ENCODE measurements around the gene ACTR10.

The ACTR10 gene

GRCh38 chr14:58265401-58265800 is 65.5 kb downstream of the ACTR10 start:
- Histone ChIP-seq H3K36me3 (replicated peaks in 1 of 2; ENCODE audit: control insufficient read depth in 2 of 2, insufficient read depth in 2 of 2, low read length in 2 of 2) (peaks cover 14 to 99% of the 10 kb centered on the region in 2 donors), H2AFZ (ENCODE audit: low read length) (no peak overlapping the region), H2BK15ac (ENCODE audit: low read length) (no peak overlapping the region)

GRCh38 chr14:58270628-58271027 is 70.7 kb downstream of the ACTR10 start:
- no peak overlapping the region for H4K8ac ChIP-seq (ENCODE audit: low read depth, low read length)
- H3K27ac ChIP-seq (replicated peaks; ENCODE audit: low read length), result no peak overlapping the region
- H3K4ac ChIP-seq (ENCODE audit: low read length), result no peak overlapping the region
- no peak overlapping the region for H2BK15ac ChIP-seq (ENCODE audit: low read length)
- H3K18ac ChIP-seq (ENCODE audit: low read length), result no peak overlapping the region
- no peaks in the 10 kb centered on the region for H3K27me3 ChIP-seq (ENCODE audit: control insufficient read depth in 3 of 3, insufficient read depth in 3 of 3, low read depth in 1 of 3, low read length in 3 of 3)
- H2AFZ ChIP-seq (ENCODE audit: low read length), result no peak overlapping the region
- H2BK12ac ChIP-seq (ENCODE audit: low read length), result no peak overlapping the region
- no peaks in the 10 kb centered on the region for H3K79me1 ChIP-seq (ENCODE audit: low read depth, low read length)
- no peaks in the 10 kb centered on the region for H3K9me3 ChIP-seq (replicated peaks in 1 of 2; ENCODE audit: control insufficient read depth in 2 of 2, insufficient read depth in 1 of 2, low read depth in 1 of 2, low read length in 2 of 2)
- H3K4me3 ChIP-seq (ENCODE audit: low read length in 2 of 2), result no peak overlapping the region
- H2BK120ac ChIP-seq (ENCODE audit: low read depth, low read length), result no peak overlapping the region
- no peak overlapping the region for H3K14ac ChIP-seq (ENCODE audit: low read length)
- no peak overlapping the region for H3K4me2 ChIP-seq (ENCODE audit: insufficient read depth, low read length, poor library complexity, severe bottlenecking)
- H3K4me1 ChIP-seq (ENCODE audit: control insufficient read depth in 2 of 2, insufficient read depth in 1 of 2, low read depth in 1 of 2, low read length in 2 of 2), result no peaks in the 10 kb centered on the region
- peaks cover 8 to 100% of the 10 kb centered on the region in 2 donors for H3K36me3 ChIP-seq (replicated peaks in 1 of 2; ENCODE audit: control insufficient read depth in 2 of 2, insufficient read depth in 2 of 2, low read length in 2 of 2)
- H3K23ac ChIP-seq (ENCODE audit: low read depth, low read length, poor library complexity), result no peak overlapping the region
- H2AK5ac ChIP-seq (ENCODE audit: low read depth, low read length), result no peak overlapping the region
- no peak for DNase-seq (ENCODE audit: low spot score)
- no peak overlapping the region for H4K91ac ChIP-seq (ENCODE audit: low read depth, low read length, poor library complexity)
- no peak overlapping the region for H2BK5ac ChIP-seq (ENCODE audit: low read length)
- H3K9ac ChIP-seq (ENCODE audit: low read depth, low read length, poor library complexity), result no peak overlapping the region
- WGBS, 2 donors (ENCODE audit: extremely low coverage in 2 of 2, insufficient read length in 2 of 2, insufficient replicate concordance in 1 of 2), result no CpG with 5 or more reads among the region's 2 CpGs

More at GRCh38 chr14:58265401-58265800, 65.5 kb downstream of the ACTR10 start:
- Histone ChIP-seq H3K18ac (ENCODE audit: low read length) (no peak overlapping the region), H2AK5ac (ENCODE audit: low read depth, low read length) (no peak overlapping the region), H3K4me3 (ENCODE audit: low read length in 2 of 2) (no peak overlapping the region), H2BK120ac (ENCODE audit: low read depth, low read length) (no peak overlapping the region), H4K91ac (ENCODE audit: low read depth, low read length, poor library complexity) (no peak overlapping the region), H3K79me1 (ENCODE audit: low read depth, low read length) (no peaks in the 10 kb centered on the region), H2BK5ac (ENCODE audit: low read length) (no peak overlapping the region), H2BK12ac (ENCODE audit: low read length) (no peak overlapping the region), H3K4ac (ENCODE audit: low read length) (no peak overlapping the region), H3K4me2 (ENCODE audit: insufficient read depth, low read length, poor library complexity, severe bottlenecking) (no peak overlapping the region), H3K27ac (replicated peaks; ENCODE audit: low read length) (no peak overlapping the region), H3K14ac (ENCODE audit: low read length) (no peak overlapping the region), H3K4me1 (ENCODE audit: control insufficient read depth in 2 of 2, insufficient read depth in 1 of 2, low read depth in 1 of 2, low read length in 2 of 2) (no peaks in the 10 kb centered on the region), H3K9ac (ENCODE audit: low read depth, low read length, poor library complexity) (no peak overlapping the region), H3K27me3 (ENCODE audit: control insufficient read depth in 3 of 3, insufficient read depth in 3 of 3, low read depth in 1 of 3, low read length in 3 of 3) (no peaks in the 10 kb centered on the region), H3K9me3 (replicated peaks in 1 of 2; ENCODE audit: control insufficient read depth in 2 of 2, insufficient read depth in 1 of 2, low read depth in 1 of 2, low read length in 2 of 2) (no peaks in the 10 kb centered on the region), H4K8ac (ENCODE audit: low read depth, low read length) (no peak overlapping the region), H3K23ac (ENCODE audit: low read depth, low read length, poor library complexity) (no peak overlapping the region)
- no peak for DNase-seq (ENCODE audit: low spot score)

GRCh38 chr14:58272588-58273372 is 72.8 kb downstream of the ACTR10 start:
- H3K9ac ChIP-seq (ENCODE audit: low read depth, low read length, poor library complexity), result no peak overlapping the region
- no peak overlapping the region for H2AFZ ChIP-seq (ENCODE audit: low read length)
- no peaks in the 10 kb centered on the region for H3K9me3 ChIP-seq (replicated peaks in 1 of 2; ENCODE audit: control insufficient read depth in 2 of 2, insufficient read depth in 1 of 2, low read depth in 1 of 2, low read length in 2 of 2)
- no peak overlapping the region for H2AK5ac ChIP-seq (ENCODE audit: low read depth, low read length)
- H2BK5ac ChIP-seq (ENCODE audit: low read length), result no peak overlapping the region
- H3K18ac ChIP-seq (ENCODE audit: low read length), result no peak overlapping the region
- H3K4me3 ChIP-seq (ENCODE audit: low read length in 2 of 2), result no peak overlapping the region
- H4K91ac ChIP-seq (ENCODE audit: low read depth, low read length, poor library complexity), result no peak overlapping the region
- WGBS, 2 donors (ENCODE audit: extremely low coverage in 2 of 2, insufficient read length in 2 of 2, insufficient replicate concordance in 1 of 2), result no CpG with 5 or more reads among the region's 4 CpGs
- peaks cover 9 to 99% of the 10 kb centered on the region in 2 donors for H3K36me3 ChIP-seq (replicated peaks in 1 of 2; ENCODE audit: control insufficient read depth in 2 of 2, insufficient read depth in 2 of 2, low read length in 2 of 2)
- no peak overlapping the region for H2BK12ac ChIP-seq (ENCODE audit: low read length)
- no peak overlapping the region for H3K23ac ChIP-seq (ENCODE audit: low read depth, low read length, poor library complexity)
- no peak overlapping the region for H3K27ac ChIP-seq (replicated peaks; ENCODE audit: low read length)
- H3K4me2 ChIP-seq (ENCODE audit: insufficient read depth, low read length, poor library complexity, severe bottlenecking), result no peak overlapping the region
- no peaks in the 10 kb centered on the region for H3K27me3 ChIP-seq (ENCODE audit: control insufficient read depth in 3 of 3, insufficient read depth in 3 of 3, low read depth in 1 of 3, low read length in 3 of 3)
- no peak overlapping the region for H2BK120ac ChIP-seq (ENCODE audit: low read depth, low read length)
- H3K4me1 ChIP-seq (ENCODE audit: control insufficient read depth in 2 of 2, insufficient read depth in 1 of 2, low read depth in 1 of 2, low read length in 2 of 2), result no peaks in the 10 kb centered on the region
- no peak overlapping the region for H3K14ac ChIP-seq (ENCODE audit: low read length)
- H3K79me1 ChIP-seq (ENCODE audit: low read depth, low read length), result no peaks in the 10 kb centered on the region
- H4K8ac ChIP-seq (ENCODE audit: low read depth, low read length), result no peak overlapping the region
- DNase-seq (ENCODE audit: low spot score), result no peak
- H3K4ac ChIP-seq (ENCODE audit: low read length), result no peak overlapping the region
- H2BK15ac ChIP-seq (ENCODE audit: low read length), result no peak overlapping the region

- Histone ChIP-seq H2BK15ac (ENCODE audit: low read length) (no peak overlapping the region), H3K27me3 (ENCODE audit: control insufficient read depth in 3 of 3, insufficient read depth in 3 of 3, low read depth in 1 of 3, low read length in 3 of 3) (no peaks in the 10 kb centered on the region), H2BK5ac (ENCODE audit: low read length) (no peak overlapping the region), H3K9me3 (replicated peaks in 1 of 2; ENCODE audit: control insufficient read depth in 2 of 2, insufficient read depth in 1 of 2, low read depth in 1 of 2, low read length in 2 of 2) (no peaks in the 10 kb centered on the region), H3K23ac (ENCODE audit: low read depth, low read length, poor library complexity) (no peak overlapping the region), H4K91ac (ENCODE audit: low read depth, low read length, poor library complexity) (no peak overlapping the region), H3K14ac (ENCODE audit: low read length) (no peak overlapping the region), H3K79me1 (ENCODE audit: low read depth, low read length) (no peaks in the 10 kb centered on the region), H3K4me3 (ENCODE audit: low read length in 2 of 2) (no peak overlapping the region), H3K4ac (ENCODE audit: low read length) (no peak overlapping the region), H2BK12ac (ENCODE audit: low read length) (no peak overlapping the region), H3K36me3 (replicated peaks in 1 of 2; ENCODE audit: control insufficient read depth in 2 of 2, insufficient read depth in 2 of 2, low read length in 2 of 2) (peaks cover 5 to 99% of the 10 kb centered on the region in 2 donors), H2AFZ (ENCODE audit: low read length) (no peak overlapping the region), H2BK120ac (ENCODE audit: low read depth, low read length) (no peak overlapping the region), H2AK5ac (ENCODE audit: low read depth, low read length) (no peak overlapping the region), H3K18ac (ENCODE audit: low read length) (no peak overlapping the region), H3K4me2 (ENCODE audit: insufficient read depth, low read length, poor library complexity, severe bottlenecking) (no peak overlapping the region), H3K4me1 (ENCODE audit: control insufficient read depth in 2 of 2, insufficient read depth in 1 of 2, low read depth in 1 of 2, low read length in 2 of 2) (no peaks in the 10 kb centered on the region), H3K9ac (ENCODE audit: low read depth, low read length, poor library complexity) (no peak overlapping the region), H4K8ac (ENCODE audit: low read depth, low read length) (no peak overlapping the region), H3K27ac (replicated peaks; ENCODE audit: low read length) (no peak overlapping the region)
- no peak for DNase-seq (ENCODE audit: low spot score)
Observed at GRCh38 chr14:58274881-58275280, 74.9 kb downstream of the ACTR10 start.

Data from neuronal stem cell (in vitro differentiated cells).